ENCODE measurements around the gene ZDHHC17.

The ZDHHC17 gene

GRCh38 chr12:76820888-76821482 lies 57.1 kb downstream of the ZDHHC17 start:
- DNase-seq = peak; percentile 2

GRCh38 chr12:76830436-76830835 lies 66.5 kb downstream of the ZDHHC17 start:
- DNase-seq = no peak

GRCh38 chr12:76836633-76837032 lies 72.7 kb downstream of the ZDHHC17 start:
- DNase-seq = no peak

- no peak for DNase-seq
Observed at GRCh38 chr12:76847260-76847659, 83.3 kb downstream of the ZDHHC17 start.

- no peak for DNase-seq
Observed at GRCh38 chr12:76848132-76848531, 84.2 kb downstream of the ZDHHC17 start.

GRCh38 chr12:76852106-76852505 lies 88.2 kb downstream of the ZDHHC17 start:
- no peak for DNase-seq

DNA sequence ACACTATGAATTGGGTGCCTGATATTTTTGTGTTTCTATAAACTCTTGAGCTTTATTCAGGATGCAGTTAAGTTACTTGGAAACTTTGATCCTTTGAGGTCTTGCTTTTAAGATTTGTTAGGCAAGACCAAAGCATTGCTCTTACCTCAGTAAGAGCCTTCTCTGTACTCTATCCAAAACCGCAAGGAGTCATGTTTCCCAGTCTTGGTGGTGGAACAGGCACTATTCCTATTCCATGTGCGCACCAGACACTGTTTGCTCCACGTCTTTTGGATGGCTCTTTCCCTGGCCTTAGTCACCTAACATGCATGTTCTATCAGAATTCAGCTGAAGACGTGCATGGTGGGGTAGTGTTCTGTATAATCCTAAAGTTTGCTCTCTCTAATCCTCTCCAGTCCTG lies 91.4 kb downstream of the ZDHHC17 start:
- DNase-seq = no peak

DNA sequence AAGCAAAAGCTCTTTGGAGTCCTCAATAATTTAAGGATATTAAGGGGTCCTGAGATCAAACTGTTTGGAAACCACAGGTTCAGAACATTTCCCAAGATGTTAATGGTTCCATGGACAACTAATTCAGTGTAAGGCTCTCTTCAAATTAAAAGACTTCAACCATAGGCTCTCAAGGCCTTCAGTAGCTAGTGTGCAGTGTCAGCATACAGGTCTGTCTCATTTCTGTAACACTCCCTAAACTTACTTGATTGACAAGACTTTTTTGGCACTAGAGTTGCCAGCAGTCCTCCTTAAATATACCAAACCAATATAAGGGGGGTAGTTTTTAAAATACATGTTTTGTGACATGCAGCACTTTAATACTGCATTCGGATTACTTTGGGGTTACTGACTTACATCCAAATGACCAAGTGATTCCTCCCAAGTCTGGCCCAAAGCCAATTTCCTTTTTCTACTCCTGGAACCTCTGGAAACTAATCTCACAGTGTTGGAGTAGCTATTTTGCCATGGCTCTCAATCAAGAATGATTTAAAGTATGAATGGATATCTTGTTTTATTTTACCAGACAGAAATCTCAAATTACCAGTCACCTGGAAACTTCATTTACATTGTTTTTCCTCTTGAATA lies 92.2 kb downstream of the ZDHHC17 start:
- DNase-seq = no peak

GRCh38 chr12:76859611-76860010 lies 95.7 kb downstream of the ZDHHC17 start:
- no peak for DNase-seq

GRCh38 chr12:76860256-76860655 lies 96.3 kb downstream of the ZDHHC17 start:
- no peak for DNase-seq

GRCh38 chr12:76863005-76863670 lies 99.2 kb downstream of the ZDHHC17 start:
- no peak for DNase-seq

DNA sequence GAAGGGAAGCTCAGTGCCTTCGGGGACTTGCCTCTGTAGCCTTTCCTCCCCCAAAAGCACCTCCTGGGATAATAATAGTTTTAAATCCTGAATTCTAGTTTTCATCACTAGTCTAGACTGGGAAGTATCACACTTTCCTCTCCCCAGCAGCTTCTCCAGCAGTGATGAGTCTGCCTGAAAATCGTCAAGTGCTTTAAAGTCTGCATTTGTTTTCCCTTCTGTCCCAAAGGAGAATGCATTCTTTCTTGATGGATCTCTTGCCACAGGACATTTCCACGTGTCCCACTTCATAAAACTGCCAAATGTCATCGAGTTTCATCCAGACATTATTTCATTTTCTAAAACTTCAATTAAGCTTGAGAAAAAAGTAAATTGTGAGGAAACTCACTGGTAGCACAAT lies 99.9 kb downstream of the ZDHHC17 start:
- no peak for DNase-seq

- DNase-seq = no peak
Observed at GRCh38 chr12:76864791-76865400, 101.0 kb downstream of the ZDHHC17 start.

DNA sequence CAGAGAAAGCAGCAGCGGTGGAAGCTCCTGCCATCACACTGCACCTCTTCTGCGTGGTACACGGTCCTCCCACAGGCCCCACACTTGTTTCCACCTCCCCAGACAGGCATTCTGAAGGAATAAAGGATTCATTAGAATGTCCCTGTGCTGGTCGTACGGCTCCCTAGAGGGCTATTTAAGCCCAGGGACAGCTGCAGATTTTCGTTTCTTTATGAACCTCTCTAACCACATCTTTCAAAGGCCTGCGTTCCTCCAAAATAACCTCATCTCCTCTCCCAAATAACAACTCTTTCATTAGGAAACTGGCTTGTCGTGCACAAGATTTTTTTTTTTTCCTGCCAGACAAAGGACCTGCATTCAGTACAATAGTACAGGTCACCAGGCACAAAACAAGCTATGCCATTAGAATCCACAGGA lies 102.2 kb downstream of the ZDHHC17 start:
- no peak for DNase-seq

GRCh38 chr12:76866726-76867125 lies 102.8 kb downstream of the ZDHHC17 start:
- no peak for DNase-seq

DNA sequence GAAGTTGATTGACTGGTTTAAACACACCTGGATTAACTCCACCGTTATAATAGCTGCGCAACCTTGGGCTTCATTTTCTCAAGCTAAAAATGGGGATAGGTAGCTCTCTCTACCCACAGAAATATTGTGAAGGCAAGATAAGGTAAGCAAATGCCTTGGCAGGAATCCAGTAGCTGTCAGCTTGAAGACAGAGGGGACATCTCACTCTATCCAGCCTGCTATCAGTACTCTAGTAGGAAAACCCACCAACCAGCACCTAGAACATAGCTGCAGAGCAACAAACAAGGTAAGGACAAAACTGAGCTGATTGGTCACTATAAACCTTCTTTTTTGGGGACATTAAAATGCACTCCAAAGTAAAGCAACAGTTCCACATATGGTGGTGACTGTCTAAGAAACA lies 107.2 kb downstream of the ZDHHC17 start:
- no peak for DNase-seq

DNA sequence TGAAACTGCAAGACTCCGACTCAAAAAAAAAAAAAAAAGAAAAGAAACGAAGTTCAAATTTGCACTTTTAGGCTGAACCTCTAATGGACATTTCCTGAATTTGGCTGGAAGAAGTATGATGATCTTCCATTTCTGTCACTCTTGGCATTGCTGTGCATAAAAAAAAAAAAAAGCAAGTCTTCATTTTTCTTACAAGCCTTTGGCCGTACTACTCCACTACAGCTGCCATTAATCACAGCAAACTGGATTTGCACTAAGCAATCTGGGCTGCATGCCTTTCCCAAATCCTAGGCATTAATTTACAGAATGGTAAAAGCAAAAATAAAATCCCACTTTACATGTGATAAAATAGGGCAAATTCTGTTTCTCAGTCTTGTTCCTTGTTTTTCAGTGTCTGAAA lies 107.8 kb downstream of the ZDHHC17 start:
- DNase-seq = no peak

DNA sequence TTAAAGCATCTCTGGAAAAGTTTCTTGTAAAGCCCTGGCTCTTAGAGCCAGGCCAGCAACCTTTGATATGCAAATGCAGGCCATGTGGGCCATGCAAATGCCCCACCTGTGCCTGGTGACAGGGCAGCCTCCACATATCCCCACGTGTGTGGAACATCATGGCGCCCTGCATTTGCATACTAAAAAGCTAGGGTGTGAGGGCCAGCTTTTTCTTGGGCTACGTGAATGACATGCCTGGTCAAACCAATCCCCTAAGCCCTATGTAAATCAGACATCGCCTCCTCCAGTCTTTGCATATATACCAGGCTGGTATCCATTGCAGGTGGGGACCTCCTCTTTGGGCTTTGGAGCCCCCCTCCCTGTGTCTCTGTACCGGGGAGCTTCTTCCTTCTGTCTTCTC lies 108.5 kb downstream of the ZDHHC17 start:
- no peak for DNase-seq

- DNase-seq = no peak
Observed at GRCh38 chr12:76874027-76874426, 110.1 kb downstream of the ZDHHC17 start.

- no peak for DNase-seq
Observed at GRCh38 chr12:76874491-76875190, 110.7 kb downstream of the ZDHHC17 start.

- no peak for DNase-seq
Observed at GRCh38 chr12:76876696-76877229, 112.8 kb downstream of the ZDHHC17 start.

DNA sequence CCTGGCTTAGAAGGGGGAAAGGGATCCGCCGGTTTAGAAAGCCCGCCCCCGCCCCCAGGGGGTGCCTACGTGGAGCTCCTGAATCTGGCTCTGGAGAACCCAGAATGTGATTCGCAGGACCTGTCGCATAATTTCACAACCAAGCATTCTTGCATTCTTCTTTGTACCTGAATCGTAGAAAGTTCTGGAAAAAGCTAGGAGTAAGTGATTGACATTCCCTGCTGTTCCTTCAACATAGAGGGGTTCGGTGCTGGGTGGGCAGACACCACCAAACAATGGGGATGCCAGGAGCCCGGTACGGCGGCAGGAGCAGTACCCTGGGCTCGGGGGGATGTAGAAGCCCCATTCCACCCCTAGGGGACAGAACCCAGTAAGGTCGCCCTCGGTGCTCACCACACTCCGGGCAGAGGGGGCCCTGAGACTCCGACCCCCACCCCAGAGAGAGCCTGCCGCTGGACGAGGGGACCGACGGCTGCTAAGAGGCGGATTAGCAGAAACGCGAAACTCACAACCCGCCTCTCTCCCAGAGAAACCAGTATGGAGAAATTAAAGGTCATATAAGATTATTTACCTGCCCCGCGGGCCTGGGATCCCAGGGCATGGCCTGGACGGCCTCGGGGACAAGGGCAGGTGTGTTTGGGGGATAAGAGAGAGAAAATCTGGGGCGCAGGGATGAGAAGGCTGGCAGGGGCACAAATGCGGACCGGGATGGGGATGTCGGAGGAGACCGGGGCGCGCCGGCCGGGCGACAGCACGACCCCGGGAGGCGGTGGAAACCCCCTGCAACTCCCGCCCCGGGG lies 114.4 kb downstream of the ZDHHC17 start:
- DNase-seq = peak; percentile 36

All from NCI-H1436 (cell line).